HEK293 (cell line): ENCODE measurements around the gene DCTN5.

ENCODE experiments used
- OSR2 ChIP-seq: fragments of 450-650 bp; formaldehyde crosslinking; IDR thresholded peaks from 2 replicates; pipeline ENCODE4 v1.5.1; 2016; ENCODE audit warnings: missing biosample characterization, missing genetic modification characterization
- ZNF138 ChIP-seq: fragments of 450-650 bp; formaldehyde crosslinking; IDR thresholded peaks from 2 replicates; pipeline ENCODE4 v1.5.1; 2016; ENCODE audit warnings: missing biosample characterization, missing genetic modification characterization, borderline replicate concordance
- ZNF366 ChIP-seq: fragments of 450-650 bp; formaldehyde crosslinking; conservative IDR thresholded peaks from 2 replicates; pipeline ENCODE4 v1.5.1; 2016; ENCODE audit warnings: missing biosample characterization, missing genetic modification characterization
- ZNF501 ChIP-seq: fragments of 450-650 bp; formaldehyde crosslinking; IDR thresholded peaks from 2 replicates; pipeline ENCODE4 v1.5.1; 2016; ENCODE audit warnings: missing biosample characterization, missing genetic modification characterization
- ZNF514 ChIP-seq: fragments of 450-650 bp; formaldehyde crosslinking; IDR thresholded peaks from 2 replicates; pipeline ENCODE4 v1.5.1; 2016; ENCODE audit warnings: missing biosample characterization, missing genetic modification characterization
- ZNF549 ChIP-seq: fragments of 450-650 bp; IDR thresholded peaks from 2 replicates; pipeline ENCODE4 v1.5.1; 2018; ENCODE audit warnings: missing biosample characterization, missing genetic modification characterization, mild to moderate bottlenecking, inconsistent platforms, moderate library complexity
- ZNF600 ChIP-seq: fragments of 450-650 bp; formaldehyde crosslinking; IDR thresholded peaks from 2 replicates; pipeline ENCODE4 v1.5.1; 2016; ENCODE audit warnings: missing biosample characterization, missing genetic modification characterization
- ZNF76 ChIP-seq: fragments of 450-650 bp; formaldehyde crosslinking; IDR thresholded peaks from 2 replicates; pipeline ENCODE4; 2016; ENCODE audit warnings: low read depth, missing biosample characterization, missing genetic modification characterization, borderline replicate concordance
- ZNF843 ChIP-seq: fragments of 450-650 bp; formaldehyde crosslinking; IDR thresholded peaks from 2 replicates; pipeline ENCODE4 v1.5.1; 2016; ENCODE audit warnings: missing biosample characterization, missing genetic modification characterization
- TF ChIP-seq, protein P1 (sequence below): fragments of 450-650 bp; formaldehyde crosslinking; IDR thresholded peaks from 2 replicates; pipeline ENCODE4 v1.5.1; 2016; ENCODE audit warnings: missing biosample characterization, missing genetic modification characterization
- TF ChIP-seq, protein P2 (sequence below): sonication (generic); formaldehyde crosslinking; IDR thresholded peaks from 2 replicates; pipeline ENCODE4 v1.8.1; 2022; ENCODE audit warnings: mild to moderate bottlenecking, moderate library complexity, missing genetic modification reagents
- TF ChIP-seq, protein P3 (sequence below): fragments of 450-650 bp; formaldehyde crosslinking; IDR thresholded peaks from 2 replicates; pipeline ENCODE4 v1.5.1; 2016; ENCODE audit warnings: missing biosample characterization, missing genetic modification characterization

DNA sequence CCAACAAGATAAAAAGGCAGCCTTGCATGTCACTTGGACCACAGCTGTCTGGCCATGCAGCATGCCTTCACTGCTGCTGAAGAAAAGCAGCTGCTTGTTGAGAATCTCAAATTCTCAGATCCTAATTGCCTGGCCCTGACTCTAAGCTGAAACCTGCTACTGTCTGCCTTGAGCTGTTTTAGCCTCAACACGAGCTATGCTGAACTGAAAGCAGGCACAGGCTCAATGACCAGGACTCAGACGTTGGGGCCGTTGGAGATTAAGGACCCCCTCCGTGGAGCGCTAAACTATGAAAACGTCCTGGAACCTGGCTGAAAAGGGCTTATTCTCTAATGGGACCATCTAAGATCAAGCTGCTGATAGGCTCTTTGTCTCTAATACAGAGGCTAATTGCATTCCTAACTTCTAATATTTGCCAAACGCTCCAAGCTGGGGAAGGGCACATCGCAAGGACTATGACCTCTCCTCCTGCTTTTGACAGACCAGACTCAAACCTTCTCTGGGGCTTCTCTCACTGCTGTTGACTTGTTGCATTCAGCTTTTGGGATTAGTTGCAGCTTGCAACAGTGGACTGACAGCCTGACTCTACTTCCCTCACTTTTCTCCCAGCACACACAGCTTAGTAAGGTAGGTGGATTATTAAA is 32.8 kb downstream of the DCTN5 start:
- TF ChIP-seq ZNF76 (no peak), ZNF843 (tag by site-specific recombination) (no peak), OSR2 (tag by site-specific recombination) (no peak), ZNF366 (tag by site-specific recombination) (no peak), ZNF138 (tag by site-specific recombination) (no peak), ZNF501 (no peak), ZNF600 (no peak), ZNF549 (tag by site-specific recombination) (no peak), ZNF514 (tag by site-specific recombination) (no peak)
- TF ChIP-seq, protein P1, sequence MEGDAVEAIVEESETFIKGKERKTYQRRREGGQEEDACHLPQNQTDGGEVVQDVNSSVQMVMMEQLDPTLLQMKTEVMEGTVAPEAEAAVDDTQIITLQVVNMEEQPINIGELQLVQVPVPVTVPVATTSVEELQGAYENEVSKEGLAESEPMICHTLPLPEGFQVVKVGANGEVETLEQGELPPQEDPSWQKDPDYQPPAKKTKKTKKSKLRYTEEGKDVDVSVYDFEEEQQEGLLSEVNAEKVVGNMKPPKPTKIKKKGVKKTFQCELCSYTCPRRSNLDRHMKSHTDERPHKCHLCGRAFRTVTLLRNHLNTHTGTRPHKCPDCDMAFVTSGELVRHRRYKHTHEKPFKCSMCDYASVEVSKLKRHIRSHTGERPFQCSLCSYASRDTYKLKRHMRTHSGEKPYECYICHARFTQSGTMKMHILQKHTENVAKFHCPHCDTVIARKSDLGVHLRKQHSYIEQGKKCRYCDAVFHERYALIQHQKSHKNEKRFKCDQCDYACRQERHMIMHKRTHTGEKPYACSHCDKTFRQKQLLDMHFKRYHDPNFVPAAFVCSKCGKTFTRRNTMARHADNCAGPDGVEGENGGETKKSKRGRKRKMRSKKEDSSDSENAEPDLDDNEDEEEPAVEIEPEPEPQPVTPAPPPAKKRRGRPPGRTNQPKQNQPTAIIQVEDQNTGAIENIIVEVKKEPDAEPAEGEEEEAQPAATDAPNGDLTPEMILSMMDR (tag by site-specific recombination), result no peak
- TF ChIP-seq, protein P2, sequence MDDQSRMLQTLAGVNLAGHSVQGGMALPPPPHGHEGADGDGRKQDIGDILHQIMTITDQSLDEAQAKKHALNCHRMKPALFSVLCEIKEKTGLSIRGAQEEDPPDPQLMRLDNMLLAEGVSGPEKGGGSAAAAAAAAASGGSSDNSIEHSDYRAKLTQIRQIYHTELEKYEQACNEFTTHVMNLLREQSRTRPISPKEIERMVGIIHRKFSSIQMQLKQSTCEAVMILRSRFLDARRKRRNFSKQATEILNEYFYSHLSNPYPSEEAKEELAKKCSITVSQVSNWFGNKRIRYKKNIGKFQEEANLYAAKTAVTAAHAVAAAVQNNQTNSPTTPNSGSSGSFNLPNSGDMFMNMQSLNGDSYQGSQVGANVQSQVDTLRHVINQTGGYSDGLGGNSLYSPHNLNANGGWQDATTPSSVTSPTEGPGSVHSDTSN (CRISPR knock-in tag), result no peak
- TF ChIP-seq, protein P3, sequence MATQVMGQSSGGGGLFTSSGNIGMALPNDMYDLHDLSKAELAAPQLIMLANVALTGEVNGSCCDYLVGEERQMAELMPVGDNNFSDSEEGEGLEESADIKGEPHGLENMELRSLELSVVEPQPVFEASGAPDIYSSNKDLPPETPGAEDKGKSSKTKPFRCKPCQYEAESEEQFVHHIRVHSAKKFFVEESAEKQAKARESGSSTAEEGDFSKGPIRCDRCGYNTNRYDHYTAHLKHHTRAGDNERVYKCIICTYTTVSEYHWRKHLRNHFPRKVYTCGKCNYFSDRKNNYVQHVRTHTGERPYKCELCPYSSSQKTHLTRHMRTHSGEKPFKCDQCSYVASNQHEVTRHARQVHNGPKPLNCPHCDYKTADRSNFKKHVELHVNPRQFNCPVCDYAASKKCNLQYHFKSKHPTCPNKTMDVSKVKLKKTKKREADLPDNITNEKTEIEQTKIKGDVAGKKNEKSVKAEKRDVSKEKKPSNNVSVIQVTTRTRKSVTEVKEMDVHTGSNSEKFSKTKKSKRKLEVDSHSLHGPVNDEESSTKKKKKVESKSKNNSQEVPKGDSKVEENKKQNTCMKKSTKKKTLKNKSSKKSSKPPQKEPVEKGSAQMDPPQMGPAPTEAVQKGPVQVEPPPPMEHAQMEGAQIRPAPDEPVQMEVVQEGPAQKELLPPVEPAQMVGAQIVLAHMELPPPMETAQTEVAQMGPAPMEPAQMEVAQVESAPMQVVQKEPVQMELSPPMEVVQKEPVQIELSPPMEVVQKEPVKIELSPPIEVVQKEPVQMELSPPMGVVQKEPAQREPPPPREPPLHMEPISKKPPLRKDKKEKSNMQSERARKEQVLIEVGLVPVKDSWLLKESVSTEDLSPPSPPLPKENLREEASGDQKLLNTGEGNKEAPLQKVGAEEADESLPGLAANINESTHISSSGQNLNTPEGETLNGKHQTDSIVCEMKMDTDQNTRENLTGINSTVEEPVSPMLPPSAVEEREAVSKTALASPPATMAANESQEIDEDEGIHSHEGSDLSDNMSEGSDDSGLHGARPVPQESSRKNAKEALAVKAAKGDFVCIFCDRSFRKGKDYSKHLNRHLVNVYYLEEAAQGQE (tag by site-specific recombination), result no peak
